IPS-18c (cell line): ENCODE measurements around the gene NFATC3.

Experiments
- H3K4me3 ChIP-seq: 2 replicates; pipeline ENCODE4 v1.7.0; 2013; ENCODE audit warnings: low read depth, mild to moderate bottlenecking, low read length, moderate library complexity; ENCODE audit not compliant: insufficient read depth
- H3K9me3 ChIP-seq: one replicate; pipeline ENCODE4 v1.6.1; 2013; ENCODE audit warnings: mild to moderate bottlenecking, low read length, moderate library complexity; ENCODE audit not compliant: control insufficient read depth, insufficient read depth

NFATC3 gene

DNA sequence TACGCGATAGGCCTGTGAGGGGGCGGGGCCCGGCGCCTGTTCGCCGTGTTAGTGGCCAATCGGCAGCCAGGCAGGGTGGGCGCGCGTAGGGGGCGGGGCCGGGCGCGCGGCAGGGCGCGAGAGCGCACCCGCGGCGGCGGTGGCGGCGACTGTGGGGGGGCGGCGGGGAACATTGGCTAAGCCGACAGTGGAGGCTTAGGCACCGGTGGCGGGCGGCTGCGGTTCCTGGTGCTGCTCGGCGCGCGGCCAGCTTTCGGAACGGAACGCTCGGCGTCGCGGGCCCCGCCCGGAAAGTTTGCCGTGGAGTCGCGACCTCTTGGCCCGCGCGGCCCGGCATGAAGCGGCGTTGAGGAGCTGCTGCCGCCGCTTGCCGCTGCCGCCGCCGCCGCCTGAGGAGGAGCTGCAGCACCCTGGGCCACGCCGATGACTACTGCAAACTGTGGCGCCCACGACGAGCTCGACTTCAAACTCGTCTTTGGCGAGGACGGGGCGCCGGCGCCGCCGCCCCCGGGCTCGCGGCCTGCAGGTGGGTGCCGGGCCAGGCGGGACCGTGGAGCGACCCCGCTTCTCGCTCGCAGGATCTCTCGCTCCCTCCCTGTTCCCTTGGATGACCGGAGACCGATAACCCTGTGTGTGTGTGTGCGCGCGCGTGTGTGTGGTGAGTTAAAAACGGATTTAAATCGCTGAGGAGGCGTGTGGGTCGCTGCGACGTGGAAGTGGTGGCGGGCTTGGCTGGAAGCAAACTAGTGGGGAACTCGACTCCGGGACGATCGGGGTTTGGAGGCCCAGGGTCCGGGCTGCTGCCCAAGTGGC lies at the start of gene NFATC3:
Gene NFATC3 (plus strand): TSS at position 112 of the 813 bp plus-strand sequence. CDS start 312 bp downstream, at position 424.
- Histone ChIP-seq H3K9me3 (peaks cover 3% of the 10 kb centered on the region), H3K4me3 (peak within 1 kb of the TSS; percentile 94)

DNA sequence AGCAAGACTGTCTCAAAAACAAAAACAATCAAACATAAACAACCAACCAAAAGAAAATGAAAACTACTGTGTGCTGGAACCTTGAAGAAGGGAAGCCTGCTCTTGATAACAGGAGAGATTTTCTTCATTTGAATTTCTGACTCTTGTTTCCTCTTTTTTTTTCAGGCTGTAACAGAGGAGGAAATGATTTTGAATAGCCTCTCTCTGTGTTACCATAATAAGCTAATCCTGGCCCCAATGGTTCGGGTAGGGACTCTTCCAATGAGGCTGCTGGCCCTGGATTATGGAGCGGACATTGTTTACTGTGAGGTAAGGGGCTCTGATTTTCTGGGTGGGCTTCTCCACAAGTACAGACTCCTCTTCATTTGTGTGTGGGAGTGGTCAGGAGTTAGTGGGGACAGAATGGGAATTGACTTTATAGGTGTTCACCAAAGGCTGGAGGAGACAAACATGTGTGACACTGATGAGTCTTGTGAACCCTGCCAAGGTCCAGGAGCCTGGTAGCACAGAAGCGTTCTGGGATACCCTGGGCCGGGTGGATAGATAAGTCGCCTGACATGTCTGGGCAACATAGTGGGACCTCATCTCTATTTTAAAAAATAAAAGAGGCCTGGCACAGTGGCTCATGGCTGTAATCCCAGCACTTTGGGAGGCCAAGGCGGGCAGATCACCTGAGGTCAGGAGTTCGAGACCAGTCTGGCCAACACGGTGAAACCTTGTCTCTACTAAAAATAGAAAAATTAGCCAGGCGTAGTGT lies 47.2 kb upstream of the NFATC3 start:
- no peaks in the 10 kb centered on the region for H3K9me3 ChIP-seq
- H3K4me3 ChIP-seq, result no peak overlapping the region

DNA sequence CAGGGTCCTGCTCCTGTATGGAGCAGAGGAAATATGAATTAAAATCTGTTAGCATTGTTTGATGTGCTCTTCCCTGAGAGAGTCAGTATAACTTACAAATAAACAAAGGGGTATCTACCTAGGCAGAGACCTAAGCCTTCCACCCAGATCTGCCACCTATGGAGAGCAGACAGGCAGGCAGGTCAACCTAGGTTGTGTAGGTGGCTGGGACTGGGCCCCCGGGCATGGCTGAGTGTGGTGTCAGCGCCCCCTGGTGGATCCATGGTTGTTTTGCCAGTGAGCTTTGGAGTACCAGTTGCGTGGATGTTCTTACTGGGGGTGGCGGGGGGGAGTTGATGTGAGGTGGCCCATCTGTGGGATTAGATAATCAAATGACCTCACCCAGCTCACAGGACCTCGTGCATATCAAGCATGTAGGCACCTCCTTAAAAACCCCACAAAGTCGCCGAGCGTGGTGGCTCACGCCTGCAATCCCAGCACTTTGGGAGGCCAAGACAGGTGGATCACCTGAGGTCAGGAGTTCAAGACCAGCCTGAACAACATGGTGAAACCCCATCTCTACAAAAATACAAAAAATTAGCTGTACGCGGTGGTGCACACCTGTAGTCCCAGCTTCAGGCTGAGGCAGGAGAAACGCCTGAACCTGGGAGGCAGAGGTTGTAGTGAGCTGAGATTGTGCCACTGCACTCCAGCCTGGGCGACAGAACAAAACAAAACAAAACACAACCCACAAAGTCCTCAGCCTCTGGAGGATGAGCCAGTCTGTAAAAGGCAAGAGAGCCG lies 44.5 kb upstream of the NFATC3 start:
- Histone ChIP-seq H3K9me3 (no peaks in the 10 kb centered on the region), H3K4me3 (no peak overlapping the region)

DNA sequence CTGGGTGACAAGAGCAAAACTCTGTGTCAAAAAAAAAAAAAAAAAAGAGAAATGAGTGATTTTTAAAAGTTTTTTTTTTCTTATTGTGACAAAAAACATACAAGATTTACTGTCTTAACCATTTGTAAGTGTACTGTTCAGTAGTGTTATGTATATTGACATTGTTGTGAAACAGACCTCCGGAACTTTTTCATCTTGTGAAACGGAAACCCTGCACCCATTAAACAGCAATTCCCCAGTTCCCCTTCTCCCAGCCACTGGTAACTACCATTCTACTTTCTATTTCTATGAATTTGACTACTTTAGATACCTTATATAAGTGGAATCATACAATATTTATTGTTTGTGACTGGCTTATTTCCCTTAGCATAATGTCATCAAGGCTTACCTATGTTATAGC lies 43.4 kb upstream of the NFATC3 start:
- H3K9me3 ChIP-seq, result no peaks in the 10 kb centered on the region

DNA sequence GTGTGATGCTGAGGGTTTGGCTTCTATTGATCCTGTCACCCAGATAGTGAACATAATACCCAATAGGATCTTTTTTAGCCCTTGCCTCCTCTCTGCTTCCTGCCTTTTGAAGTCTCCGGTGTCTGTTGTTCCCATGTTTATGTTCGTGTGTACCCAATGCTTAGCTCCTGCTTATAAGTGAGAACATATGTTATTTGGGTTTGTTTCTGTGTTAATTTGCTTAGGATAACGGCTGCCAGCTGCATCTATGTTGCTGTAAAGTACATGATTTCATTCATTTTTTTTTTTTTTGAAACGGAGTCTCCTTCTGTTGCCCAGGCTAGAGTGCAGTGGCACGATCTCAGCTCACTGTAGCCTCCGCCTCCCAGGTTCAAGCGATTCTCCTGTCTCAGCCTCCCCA lies 39.1 kb upstream of the NFATC3 start:
- no peaks in the 10 kb centered on the region for H3K9me3 ChIP-seq
- H3K4me3 ChIP-seq, result no peak overlapping the region

More for the DNA sequence above, 43.4 kb upstream of the NFATC3 start:
- no peak overlapping the region for H3K4me3 ChIP-seq

DNA sequence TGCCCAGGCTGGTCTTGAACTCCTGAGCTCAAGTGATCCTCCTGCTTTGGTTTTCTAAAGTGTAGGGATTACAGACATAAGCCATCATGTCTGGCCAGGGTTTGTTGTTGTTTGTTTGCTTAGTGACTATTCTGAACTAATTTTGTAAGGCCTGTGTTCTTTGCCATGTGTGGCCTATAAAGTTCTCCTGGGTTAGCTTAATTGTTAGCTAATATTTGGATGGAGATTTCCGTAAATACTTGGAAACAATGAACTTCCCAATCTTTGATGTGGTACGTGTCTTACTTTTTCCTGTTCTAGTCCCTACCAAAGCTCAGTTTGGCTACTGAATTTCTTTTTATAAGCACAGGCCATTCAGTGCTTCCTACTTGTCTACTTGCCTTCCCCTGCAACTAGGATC lies 37.2 kb upstream of the NFATC3 start:
- H3K4me3 ChIP-seq, result no peak overlapping the region

DNA sequence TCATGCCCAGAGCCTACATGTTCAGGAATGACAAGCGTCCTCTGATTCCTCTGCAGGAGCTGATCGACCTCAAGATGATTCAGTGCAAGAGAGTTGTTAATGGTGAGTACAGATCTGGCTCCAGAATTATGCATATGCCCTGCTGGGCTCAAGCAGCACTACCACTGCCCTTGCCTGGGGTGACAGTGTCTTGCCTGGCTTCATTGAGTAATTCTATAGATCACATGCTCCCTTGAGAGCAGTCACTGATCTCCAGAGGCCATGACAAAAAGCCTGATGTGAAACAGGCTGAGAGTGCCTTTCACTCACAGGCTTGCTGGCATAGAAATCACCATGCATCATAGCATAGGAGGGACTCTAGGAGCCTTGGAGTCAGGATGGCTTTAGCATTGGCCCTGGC lies 35.7 kb upstream of the NFATC3 start:
- H3K4me3 ChIP-seq, result no peak overlapping the region
- H3K9me3 ChIP-seq, result no peaks in the 10 kb centered on the region

More for the DNA sequence above, 37.2 kb upstream of the NFATC3 start:
- H3K9me3 ChIP-seq, result no peaks in the 10 kb centered on the region

DNA sequence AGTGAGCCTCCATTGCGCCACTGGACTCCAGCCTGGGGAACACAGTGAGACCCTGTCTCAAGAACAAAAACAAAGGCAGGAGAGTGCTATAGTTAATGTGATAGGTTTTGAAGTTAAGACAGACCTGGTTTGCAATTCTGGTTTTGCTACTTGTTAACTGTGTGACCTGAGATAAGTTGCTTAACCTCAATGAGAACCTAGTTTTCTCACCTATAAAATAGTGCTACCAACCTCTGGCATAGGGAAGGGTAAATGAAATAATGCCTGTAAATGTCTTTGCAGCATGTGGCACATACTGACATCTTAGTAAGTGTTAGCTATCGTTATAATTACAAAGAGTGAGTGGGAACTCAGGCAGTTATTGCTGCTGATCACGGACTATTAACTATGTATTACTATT lies 29.8 kb upstream of the NFATC3 start:
- H3K4me3 ChIP-seq, result no peak overlapping the region
- no peaks in the 10 kb centered on the region for H3K9me3 ChIP-seq

DNA sequence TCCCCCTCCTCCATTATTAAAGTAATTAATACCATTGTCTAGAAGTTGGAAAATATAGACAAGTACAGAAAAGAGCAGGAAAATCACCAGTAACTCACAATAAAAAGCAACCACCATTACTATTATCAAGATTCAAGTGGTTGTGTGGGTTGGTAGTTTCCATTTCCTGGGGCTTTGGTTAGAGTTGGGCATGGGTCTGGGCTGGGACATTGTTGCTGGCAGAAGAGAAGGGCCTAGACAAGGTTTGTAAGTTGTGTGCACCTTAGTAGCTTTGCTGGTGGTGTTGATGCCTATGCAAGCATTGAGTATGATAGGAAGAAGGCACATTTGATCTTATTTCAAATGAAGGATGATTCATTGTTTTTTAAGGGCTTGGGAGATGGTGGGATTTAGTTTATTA lies 25.4 kb upstream of the NFATC3 start:
- Histone ChIP-seq H3K4me3 (no peak overlapping the region), H3K9me3 (no peaks in the 10 kb centered on the region)

DNA sequence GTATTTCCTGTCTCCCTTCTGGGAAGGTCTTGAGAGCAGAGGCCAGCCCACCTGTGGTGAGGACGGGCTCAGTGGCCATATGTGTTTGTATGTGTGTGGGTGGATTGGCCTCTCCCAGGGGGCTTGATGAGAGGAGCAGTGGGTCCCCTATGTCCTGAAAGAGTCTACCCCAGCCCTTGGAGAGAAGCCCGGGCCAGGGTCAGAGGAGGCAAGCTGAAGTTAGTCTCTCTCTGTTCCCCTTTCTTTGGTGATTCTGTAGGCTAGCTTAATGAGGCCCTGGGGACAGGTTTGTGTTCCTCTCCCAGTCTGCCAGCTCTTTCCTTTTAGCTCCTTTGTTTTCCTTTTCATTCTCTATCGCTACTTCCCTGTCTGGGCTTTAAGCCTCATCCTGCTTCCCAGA lies 23.8 kb upstream of the NFATC3 start:
- H3K9me3 ChIP-seq, result no peaks in the 10 kb centered on the region
- no peak overlapping the region for H3K4me3 ChIP-seq

DNA sequence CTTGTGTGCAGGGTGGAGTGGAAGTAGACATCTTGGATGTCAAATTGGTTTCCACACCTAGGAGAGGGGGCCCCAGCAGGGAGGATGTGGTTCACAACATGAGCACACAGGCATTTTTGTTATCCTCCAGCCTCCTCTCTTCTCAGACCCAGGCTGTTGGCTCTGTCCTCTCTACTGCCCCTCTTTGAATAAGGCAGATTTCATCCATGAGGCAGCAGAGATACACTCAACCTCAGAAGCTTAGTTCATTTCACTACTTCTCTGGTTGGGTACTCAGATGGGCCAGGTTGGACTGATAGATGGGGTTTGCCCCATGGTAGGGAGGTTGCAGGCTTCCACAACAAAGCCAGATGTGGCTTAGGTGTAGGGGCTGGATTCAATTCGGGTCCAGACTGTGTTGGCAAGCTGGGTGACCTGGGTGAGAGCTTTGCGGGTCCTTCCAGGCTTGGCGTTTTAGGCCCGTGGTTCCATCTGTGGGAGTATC lies 22.2 kb upstream of the NFATC3 start:
- H3K9me3 ChIP-seq, result no peaks in the 10 kb centered on the region
- H3K4me3 ChIP-seq, result no peak overlapping the region

DNA sequence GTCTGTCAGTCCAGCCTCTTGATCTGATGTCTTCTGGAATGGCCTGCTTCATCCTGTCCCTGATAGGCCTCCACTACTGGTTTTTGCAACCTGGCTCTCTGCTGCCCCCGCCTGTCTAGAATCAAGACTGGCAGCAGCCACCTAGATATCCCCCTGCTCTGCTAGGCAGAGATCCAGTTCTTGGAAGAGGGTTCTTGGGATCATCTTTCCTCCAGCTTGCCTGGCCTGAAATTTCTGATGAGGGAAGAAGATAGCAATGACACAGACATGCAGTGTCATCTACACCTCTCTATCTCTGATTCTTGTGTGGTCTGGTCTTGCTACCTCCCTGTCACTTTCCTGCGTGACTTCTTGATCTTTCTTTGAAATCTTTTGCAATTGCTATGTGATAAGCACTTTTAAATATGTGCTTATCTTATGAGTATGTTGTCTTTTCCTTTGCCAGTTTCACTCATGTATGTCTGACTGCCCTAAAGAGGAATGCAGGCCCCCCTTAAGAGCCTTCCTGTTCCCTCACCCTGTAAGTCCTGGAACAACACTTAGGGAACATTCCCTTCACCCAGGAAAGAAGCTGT lies 20.3 kb upstream of the NFATC3 start:
- Histone ChIP-seq H3K9me3 (no peaks in the 10 kb centered on the region), H3K4me3 (no peak overlapping the region)

DNA sequence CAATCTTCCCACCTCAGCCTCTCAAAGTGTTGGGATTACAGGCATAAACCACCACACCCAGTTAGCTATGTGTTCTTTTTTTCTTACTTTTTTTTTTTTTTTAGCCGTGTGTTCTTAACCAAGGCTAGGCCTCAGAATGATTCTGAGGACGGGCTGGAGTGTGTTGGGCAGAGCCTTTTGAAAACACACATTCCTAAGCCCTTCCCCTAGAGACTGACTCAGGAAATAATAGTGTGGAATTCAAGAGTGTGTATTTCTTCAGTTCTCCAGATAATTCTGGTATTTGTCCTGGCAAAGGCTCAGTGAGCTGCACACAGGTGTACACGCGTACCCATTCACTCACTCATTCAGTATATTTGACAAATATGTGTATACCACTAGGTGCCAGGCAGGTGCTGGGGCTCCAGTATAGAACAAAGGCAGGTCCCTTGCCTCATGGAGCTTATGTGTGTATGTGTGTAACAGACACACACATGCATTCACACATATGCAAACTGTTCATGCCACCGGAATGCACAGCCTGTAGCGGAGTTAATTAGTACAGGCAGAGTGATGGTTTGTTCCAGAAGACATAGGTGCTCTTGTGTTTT lies 19.4 kb upstream of the NFATC3 start:
- Histone ChIP-seq H3K4me3 (no peak overlapping the region), H3K9me3 (no peaks in the 10 kb centered on the region)

DNA sequence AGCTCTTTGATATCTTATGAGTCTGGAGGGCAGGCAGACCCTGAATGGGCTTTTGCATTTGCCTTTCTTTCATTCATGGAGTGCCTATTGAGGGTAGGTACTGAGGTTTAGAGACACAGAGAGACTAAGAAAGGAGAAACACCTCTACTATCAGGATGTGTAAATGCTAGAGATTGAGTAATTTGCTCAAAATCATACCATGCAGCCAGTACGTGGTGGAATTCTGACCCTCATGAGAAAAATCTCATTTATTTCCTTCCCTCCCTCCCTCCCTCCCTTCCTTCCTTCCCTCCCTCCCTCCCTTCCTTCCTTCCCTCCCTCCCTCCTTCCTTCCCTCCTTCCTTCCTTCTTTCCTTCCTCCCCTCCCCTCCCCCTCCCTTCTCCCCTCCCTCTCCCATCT lies 18.4 kb upstream of the NFATC3 start:
- H3K4me3 ChIP-seq, result no peak overlapping the region
- H3K9me3 ChIP-seq, result no peaks in the 10 kb centered on the region

DNA sequence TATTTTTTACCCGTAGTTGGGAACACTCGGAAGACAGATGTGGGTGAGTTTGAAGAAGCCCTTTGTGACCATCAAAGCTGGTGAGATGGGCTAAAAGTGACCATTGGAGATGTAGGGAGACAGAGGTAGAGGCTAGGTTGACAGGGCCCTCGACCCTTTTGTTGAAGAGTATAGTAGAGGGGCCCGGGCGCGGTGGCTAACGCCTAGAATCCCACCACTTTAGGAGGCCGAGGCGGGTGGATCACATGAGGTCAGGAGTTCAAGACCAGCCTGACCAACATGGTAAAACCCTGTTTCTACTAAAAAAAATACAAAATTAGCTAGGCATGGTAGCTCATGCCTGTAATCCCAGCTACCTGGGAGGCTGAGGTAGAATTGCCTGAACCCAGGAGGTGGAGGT lies 16.2 kb upstream of the NFATC3 start:
- Histone ChIP-seq H3K9me3 (no peaks in the 10 kb centered on the region), H3K4me3 (no peak overlapping the region)

DNA sequence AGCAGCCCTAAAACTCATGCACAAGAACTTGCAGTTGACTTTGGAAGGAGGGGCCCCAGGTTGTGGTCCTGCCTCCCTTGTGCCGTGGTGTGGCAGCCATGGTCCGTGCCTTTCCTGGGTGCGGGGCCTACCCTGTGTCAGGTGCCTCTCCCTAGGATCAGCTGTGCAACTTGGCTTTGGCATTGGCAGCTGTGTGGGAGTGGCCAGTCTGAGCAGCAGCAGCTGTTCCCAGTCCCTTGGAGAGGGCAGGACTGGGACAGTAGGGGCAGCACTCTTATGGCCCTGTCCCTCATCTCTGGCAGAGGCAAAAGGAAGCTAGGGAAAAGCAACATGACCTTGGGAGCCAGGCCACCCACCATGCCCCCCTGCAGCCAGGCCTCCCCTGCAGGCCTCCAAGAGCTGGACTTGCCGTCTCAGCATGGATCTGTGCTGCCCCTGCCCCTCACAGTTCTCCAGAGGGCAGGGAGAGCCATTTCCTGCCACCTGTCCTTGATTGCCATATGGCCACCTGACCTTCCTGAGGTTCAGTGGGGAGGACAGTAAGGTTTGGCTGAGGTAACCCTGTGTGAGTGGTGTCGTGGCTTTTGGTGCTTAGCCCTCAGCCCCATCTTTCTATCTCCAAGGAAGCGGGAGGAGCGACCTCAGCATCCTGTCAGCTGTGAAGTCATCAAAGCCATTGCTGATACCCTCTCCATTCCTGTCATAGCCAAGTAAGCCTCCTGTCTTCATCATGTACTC lies 15.5 kb upstream of the NFATC3 start:
- Histone ChIP-seq H3K4me3 (no peak overlapping the region), H3K9me3 (no peaks in the 10 kb centered on the region)
